Measurements from ENCODE around the gene ZNF282. TPM values are rescaled to one million over a fixed set of nuclear protein-coding genes. Genes with fewer than 3 reads are reported as not detected.
"Not testable (repeated sequence)": the region's sequence is repeated elsewhere in the genome, so short reads cannot be mapped to it uniquely, and the experiment has no call there.

ZNF282 gene
- total RNA-seq, 4 donors from 2014 or later, result 10.6 to 83.3 (median 17.7) TPM

- DNase-seq (ENCODE audit: low spot score), result no peak
- no peak for ATAC-seq (ENCODE audit: low FRiP score)
- TF ChIP-seq CTCF (IDR thresholded peaks at IDR 0.05), result no peak
Observed at GRCh38 chr7:149223761-149224160, 28.4 kb downstream of the ZNF282 start.

GRCh38 chr7:149224352-149224751 is 29.0 kb downstream of the ZNF282 start:
- no peak for ATAC-seq (ENCODE audit: low FRiP score)
- no peak for DNase-seq (ENCODE audit: low spot score)
- no peak for TF ChIP-seq CTCF (IDR thresholded peaks at IDR 0.05)

GRCh38 chr7:149225106-149225505 is 29.8 kb downstream of the ZNF282 start:
- no peak for TF ChIP-seq CTCF (IDR thresholded peaks at IDR 0.05)
- no peak for ATAC-seq (ENCODE audit: low FRiP score)
- no peak for DNase-seq (ENCODE audit: low spot score)

- DNase-seq (ENCODE audit: low spot score) (no peak), ATAC-seq (ENCODE audit: low FRiP score) (no peak)
- TF ChIP-seq CTCF (IDR thresholded peaks at IDR 0.05), result no peak
Observed at GRCh38 chr7:149225656-149226055, 30.3 kb downstream of the ZNF282 start.

GRCh38 chr7:149226366-149226765 is 31.0 kb downstream of the ZNF282 start:
- not testable (repeated sequence) for DNase-seq (ENCODE audit: low spot score); ATAC-seq (ENCODE audit: low FRiP score)

- TF ChIP-seq CTCF (IDR thresholded peaks at IDR 0.05), result no peak
- no peak for DNase-seq (ENCODE audit: low spot score)
- ATAC-seq (ENCODE audit: low FRiP score), result no peak
Observed at GRCh38 chr7:149226840-149227494, 31.6 kb downstream of the ZNF282 start.

GRCh38 chr7:149228831-149229471 is 33.6 kb downstream of the ZNF282 start:
- ATAC-seq (ENCODE audit: low FRiP score), result no peak

More at GRCh38 chr7:149228831-149229471, 33.6 kb downstream of the ZNF282 start:
- no peak for DNase-seq (ENCODE audit: low spot score)
- no peak for TF ChIP-seq CTCF (IDR thresholded peaks at IDR 0.05)

Measured in omental fat pad (tissue), 4 donors.